HepG2 (cell line): ENCODE data around the gene TGM2. TPM values are rescaled to one million over a fixed set of nuclear protein-coding genes. Genes with fewer than 3 reads are reported as not detected.

Source experiments
- HMG20B ChIP-seq: conservative IDR thresholded peaks from 2 replicates; pipeline ENCODE4 v1.6.1; 2016; ENCODE audit warnings: missing genetic modification reagents, missing compliant biosample characterization
- KDM6A ChIP-seq: IDR thresholded peaks from 2 replicates; pipeline ENCODE4 v1.6.1; 2016; ENCODE audit warnings: low read depth
- KLF6 ChIP-seq: IDR thresholded peaks from 2 replicates; pipeline ENCODE4 v1.8.0; 2016; ENCODE audit warnings: missing biosample characterization, missing genetic modification reagents
- PAX8 ChIP-seq: sonication (generic); formaldehyde crosslinking; IDR thresholded peaks from 2 replicates; pipeline ENCODE4 v1.8.0; 2022; ENCODE audit warnings: mild to moderate bottlenecking, missing genetic modification reagents, borderline replicate concordance
- SNRNP70 ChIP-seq: fragments of 200-400 bp; formaldehyde crosslinking; IDR thresholded peaks from 2 replicates; pipeline ENCODE4 v1.6.1; 2017; ENCODE audit warnings: mild to moderate bottlenecking, low read depth, low read length, moderate library complexity
- STAG1 ChIP-seq: sonication (generic); formaldehyde crosslinking; IDR thresholded peaks from 2 replicates; pipeline ENCODE4 v1.4.0; 2020; ENCODE audit warnings: missing genetic modification reagents
- ZFP1 ChIP-seq: IDR thresholded peaks from 2 replicates; pipeline ENCODE4 v1.6.1; 2016
- ZFP36 ChIP-seq: fragments of 150-350 bp; IDR thresholded peaks from 2 replicates; pipeline ENCODE4 v1.6.1; 2018; ENCODE audit warnings: borderline replicate concordance, low read length, low read depth; ENCODE audit not compliant: partially characterized antibody
- ZFP90 ChIP-seq: sonication (generic); formaldehyde crosslinking; IDR thresholded peaks from 2 replicates; pipeline ENCODE4 v1.8.0; 2022; ENCODE audit warnings: missing genetic modification reagents, mild to moderate bottlenecking, inconsistent platforms, borderline replicate concordance
- ZNF225 ChIP-seq: sonication (generic); formaldehyde crosslinking; IDR thresholded peaks from 2 replicates; pipeline ENCODE4 v1.4.0; 2020; ENCODE audit warnings: mild to moderate bottlenecking, missing genetic modification reagents
- ZNF280D ChIP-seq: sonication (generic); formaldehyde crosslinking; IDR thresholded peaks from 2 replicates; pipeline ENCODE4 v1.5.1; 2020; ENCODE audit warnings: mild to moderate bottlenecking, missing genetic modification reagents
- ZNF292 ChIP-seq: sonication (generic); formaldehyde crosslinking; IDR thresholded peaks from 2 replicates; pipeline ENCODE4 v1.8.1; 2022; ENCODE audit warnings: mild to moderate bottlenecking, low read depth, missing genetic modification reagents, borderline replicate concordance
- ZNF367 ChIP-seq: sonication (generic); formaldehyde crosslinking; IDR thresholded peaks from 2 replicates; pipeline ENCODE4 v1.4.0; 2020; ENCODE audit warnings: missing genetic modification reagents, borderline replicate concordance
- ZNF543 ChIP-seq: sonication (generic); formaldehyde crosslinking; IDR thresholded peaks from 2 replicates; pipeline ENCODE4 v1.4.0; 2020; ENCODE audit warnings: mild to moderate bottlenecking, missing genetic modification reagents
- ZNF607 ChIP-seq: sonication (generic); formaldehyde crosslinking; IDR thresholded peaks from 2 replicates; pipeline ENCODE4 v1.5.1; 2020; ENCODE audit warnings: missing genetic modification reagents, mild to moderate bottlenecking, borderline replicate concordance
- ZSCAN9 ChIP-seq: IDR thresholded peaks from 2 replicates; pipeline ENCODE4 v1.6.1; 2016; ENCODE audit warnings: borderline replicate concordance
- polyA plus RNA-seq, 8 experiments: library from polyadenylated mRNA; depleted of rRNA in 3 of 8; stranded (reverse) in 7 of 8; unstranded in 1 of 8; fragments of >200 nt; fragmentation: Illumina TruSeq in 4 of 8; extraction: Trizol in 4 of 8; gene quantifications; 2 replicates each; pipeline versions ENCODE4 v1.2.1 to v1.2.3, GENCODE V29; 2011 to 2016; ENCODE audit warnings: low read depth in 4 of 8, missing spikeins in 1 of 8, mixed read lengths in 1 of 8; ENCODE audit not compliant: insufficient read depth in 1 of 8
- total RNA-seq, 5 experiments: library from RNA; depleted of rRNA; stranded (reverse); fragments of >200 nt; fragmentation: Illumina TruSeq; extraction: Trizol; gene quantifications; 2 replicates each; pipeline ENCODE4 v1.2.3, GENCODE V29; 2016; ENCODE audit warnings: low read depth in 1 of 5
- TF ChIP-seq, protein P1 (sequence below): sonication (generic); formaldehyde crosslinking; IDR thresholded peaks from 2 replicates; pipeline ENCODE4 v1.9.0; 2022; ENCODE audit warnings: low read depth, missing genetic modification reagents
- TF ChIP-seq, protein P2 (sequence below): sonication (generic); formaldehyde crosslinking; IDR thresholded peaks from 2 replicates; pipeline ENCODE4 v1.4.0; 2020; ENCODE audit warnings: mild to moderate bottlenecking, missing genetic modification reagents
- TF ChIP-seq, protein P3 (sequence below): sonication (generic); formaldehyde crosslinking; IDR thresholded peaks from 2 replicates; pipeline ENCODE4 v1.4.0; 2020; ENCODE audit warnings: missing genetic modification reagents, mild to moderate bottlenecking, borderline replicate concordance

Gene TGM2
- total and polyA plus RNA-seq, 2 of the 13 experiments (the other 11 are each of a cell fraction or from before 2014, with no cell fraction given): 4.2 to 46.4 TPM

DNA sequence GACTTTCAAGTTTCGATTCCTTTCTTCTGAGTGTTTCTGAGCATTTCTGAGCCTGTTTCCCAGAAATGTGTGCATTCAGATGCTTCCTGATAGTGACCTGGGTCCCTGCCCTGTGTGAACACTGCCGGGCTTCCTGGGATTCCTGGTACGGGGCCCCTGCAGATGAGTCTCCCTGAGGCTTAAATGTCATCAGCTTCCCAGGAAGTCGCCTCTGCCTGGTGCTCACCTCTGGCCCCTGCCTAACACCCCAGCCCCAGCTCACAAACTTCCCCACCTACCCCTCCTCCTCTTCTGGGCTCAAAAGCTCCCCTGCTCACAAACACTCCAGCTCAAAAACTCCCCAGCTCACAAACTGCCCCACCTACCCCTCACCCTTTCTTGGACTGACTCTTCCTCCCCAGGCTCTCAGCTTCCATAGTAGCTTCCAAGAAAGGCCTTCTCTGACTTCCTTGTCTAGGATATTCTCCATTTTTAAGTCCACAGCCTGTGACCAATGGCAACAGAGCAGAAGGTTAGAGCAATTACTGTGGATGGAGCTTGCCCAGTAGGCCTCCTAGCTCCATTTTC lies 42.0 kb downstream of the TGM2 start (continued):
- TF ChIP-seq SNRNP70: no peak
- TF ChIP-seq HMG20B (CRISPR knock-in tag): 0 out of 2 replicates have a peak, but pooled peaks have one; percentile 22
- TF ChIP-seq KLF6: 0 out of 2 replicates have a peak, but pooled peaks have one; percentile 13
- no peak for TF ChIP-seq ZNF225 (CRISPR knock-in tag)
- no peak for TF ChIP-seq ZNF543 (CRISPR knock-in tag)
- no peak for TF ChIP-seq ZNF292 (CRISPR knock-in tag)
- TF ChIP-seq ZFP36: no peak
- TF ChIP-seq, protein P1, sequence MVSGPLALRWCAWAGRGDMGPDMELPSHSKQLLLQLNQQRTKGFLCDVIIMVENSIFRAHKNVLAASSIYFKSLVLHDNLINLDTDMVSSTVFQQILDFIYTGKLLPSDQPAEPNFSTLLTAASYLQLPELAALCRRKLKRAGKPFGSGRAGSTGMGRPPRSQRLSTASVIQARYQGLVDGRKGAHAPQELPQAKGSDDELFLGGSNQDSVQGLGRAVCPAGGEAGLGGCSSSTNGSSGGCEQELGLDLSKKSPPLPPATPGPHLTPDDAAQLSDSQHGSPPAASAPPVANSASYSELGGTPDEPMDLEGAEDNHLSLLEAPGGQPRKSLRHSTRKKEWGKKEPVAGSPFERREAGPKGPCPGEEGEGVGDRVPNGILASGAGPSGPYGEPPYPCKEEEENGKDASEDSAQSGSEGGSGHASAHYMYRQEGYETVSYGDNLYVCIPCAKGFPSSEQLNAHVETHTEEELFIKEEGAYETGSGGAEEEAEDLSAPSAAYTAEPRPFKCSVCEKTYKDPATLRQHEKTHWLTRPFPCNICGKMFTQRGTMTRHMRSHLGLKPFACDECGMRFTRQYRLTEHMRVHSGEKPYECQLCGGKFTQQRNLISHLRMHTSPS: no peak
- no peak for TF ChIP-seq ZFP90 (CRISPR knock-in tag)
- TF ChIP-seq, protein P2, sequence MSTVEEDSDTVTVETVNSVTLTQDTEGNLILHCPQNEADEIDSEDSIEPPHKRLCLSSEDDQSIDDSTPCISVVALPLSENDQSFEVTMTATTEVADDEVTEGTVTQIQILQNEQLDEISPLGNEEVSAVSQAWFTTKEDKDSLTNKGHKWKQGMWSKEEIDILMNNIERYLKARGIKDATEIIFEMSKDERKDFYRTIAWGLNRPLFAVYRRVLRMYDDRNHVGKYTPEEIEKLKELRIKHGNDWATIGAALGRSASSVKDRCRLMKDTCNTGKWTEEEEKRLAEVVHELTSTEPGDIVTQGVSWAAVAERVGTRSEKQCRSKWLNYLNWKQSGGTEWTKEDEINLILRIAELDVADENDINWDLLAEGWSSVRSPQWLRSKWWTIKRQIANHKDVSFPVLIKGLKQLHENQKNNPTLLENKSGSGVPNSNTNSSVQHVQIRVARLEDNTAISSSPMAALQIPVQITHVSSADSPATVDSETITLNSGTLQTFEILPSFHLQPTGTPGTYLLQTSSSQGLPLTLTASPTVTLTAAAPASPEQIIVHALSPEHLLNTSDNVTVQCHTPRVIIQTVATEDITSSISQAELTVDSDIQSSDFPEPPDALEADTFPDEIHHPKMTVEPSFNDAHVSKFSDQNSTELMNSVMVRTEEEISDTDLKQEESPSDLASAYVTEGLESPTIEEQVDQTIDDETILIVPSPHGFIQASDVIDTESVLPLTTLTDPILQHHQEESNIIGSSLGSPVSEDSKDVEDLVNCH (CRISPR knock-in tag): no peak
- no peak for TF ChIP-seq ZNF367 (CRISPR knock-in tag)
- TF ChIP-seq KDM6A: 0 out of 2 replicates have a peak, but pooled peaks have one; percentile 29
- TF ChIP-seq, protein P3, sequence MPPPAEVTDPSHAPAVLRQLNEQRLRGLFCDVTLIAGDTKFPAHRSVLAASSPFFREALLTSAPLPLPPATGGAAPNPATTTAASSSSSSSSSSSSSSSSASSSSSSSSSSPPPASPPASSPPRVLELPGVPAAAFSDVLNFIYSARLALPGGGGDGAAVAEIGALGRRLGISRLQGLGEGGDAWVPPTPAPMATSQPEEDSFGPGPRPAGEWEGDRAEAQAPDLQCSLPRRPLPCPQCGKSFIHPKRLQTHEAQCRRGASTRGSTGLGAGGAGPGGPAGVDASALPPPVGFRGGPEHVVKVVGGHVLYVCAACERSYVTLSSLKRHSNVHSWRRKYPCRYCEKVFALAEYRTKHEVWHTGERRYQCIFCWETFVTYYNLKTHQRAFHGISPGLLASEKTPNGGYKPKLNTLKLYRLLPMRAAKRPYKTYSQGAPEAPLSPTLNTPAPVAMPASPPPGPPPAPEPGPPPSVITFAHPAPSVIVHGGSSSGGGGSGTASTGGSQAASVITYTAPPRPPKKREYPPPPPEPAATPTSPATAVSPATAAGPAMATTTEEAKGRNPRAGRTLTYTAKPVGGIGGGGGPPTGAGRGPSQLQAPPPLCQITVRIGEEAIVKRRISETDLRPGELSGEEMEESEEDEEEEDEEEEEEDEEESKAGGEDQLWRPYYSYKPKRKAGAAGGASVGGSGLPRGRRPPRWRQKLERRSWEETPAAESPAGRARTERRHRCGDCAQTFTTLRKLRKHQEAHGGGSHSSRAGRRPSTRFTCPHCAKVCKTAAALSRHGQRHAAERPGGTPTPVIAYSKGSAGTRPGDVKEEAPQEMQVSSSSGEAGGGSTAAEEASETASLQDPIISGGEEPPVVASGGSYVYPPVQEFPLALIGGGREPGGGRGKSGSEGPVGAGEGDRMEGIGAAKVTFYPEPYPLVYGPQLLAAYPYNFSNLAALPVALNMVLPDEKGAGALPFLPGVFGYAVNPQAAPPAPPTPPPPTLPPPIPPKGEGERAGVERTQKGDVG (CRISPR knock-in tag): no peak
- TF ChIP-seq PAX8 (CRISPR knock-in tag): no peak
- peak; percentile 4; the same call in 1 of the 2 replicates for TF ChIP-seq STAG1 (CRISPR knock-in tag)
- 0 out of 2 replicates have a peak, but pooled peaks have one; percentile 53 for TF ChIP-seq ZFP1 (CRISPR knock-in tag)
- TF ChIP-seq ZNF607 (CRISPR knock-in tag): no peak
- TF ChIP-seq ZNF280D: 0 out of 2 replicates have a peak, but pooled peaks have one; percentile 60
- TF ChIP-seq ZSCAN9 (CRISPR knock-in tag): 0 out of 2 replicates have a peak, but pooled peaks have one; percentile 64
